Stimulated activated CD8-positive, alpha-beta memory T cell treated with anti-CD3 and anti-CD28 coated beads, Interleukin-15, amount 100 ng/mL, for 1 hour (primary cell): ENCODE results near the gene HSH2D.
A peak's percentile ranks its signal among the peaks of the same experiment; 100 is the strongest.
"Not testable (repeated sequence)": the region's sequence is repeated elsewhere in the genome, so short reads cannot be mapped to it uniquely, and the experiment has no call there.

Source experiments
- DNase-seq: peaks from one replicate; pipeline ENCODE4 v3.0.0-alpha.2; 2020; ENCODE audit warnings: low read depth

Gene HSH2D

DNA sequence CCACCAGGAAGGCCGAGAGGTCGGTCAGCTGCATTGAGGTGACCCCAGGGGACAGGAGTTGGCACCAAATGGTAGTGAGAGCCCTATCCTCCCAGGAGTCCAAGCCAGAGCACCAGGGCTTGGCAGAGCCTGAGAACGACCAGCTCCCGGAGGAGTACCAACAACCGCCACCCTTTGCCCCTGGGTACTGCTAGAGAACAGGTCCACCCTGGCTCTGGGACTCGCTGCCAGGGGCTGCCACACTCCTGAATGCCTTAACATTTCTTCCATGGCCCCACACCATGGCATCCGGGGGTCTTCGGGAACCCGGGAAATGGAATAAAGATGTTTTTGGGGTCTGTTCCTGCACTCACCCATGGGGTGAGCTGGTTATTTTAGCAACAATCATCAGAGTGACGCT lies 14.1 kb downstream of the HSH2D start:
- no peak for DNase-seq

DNA sequence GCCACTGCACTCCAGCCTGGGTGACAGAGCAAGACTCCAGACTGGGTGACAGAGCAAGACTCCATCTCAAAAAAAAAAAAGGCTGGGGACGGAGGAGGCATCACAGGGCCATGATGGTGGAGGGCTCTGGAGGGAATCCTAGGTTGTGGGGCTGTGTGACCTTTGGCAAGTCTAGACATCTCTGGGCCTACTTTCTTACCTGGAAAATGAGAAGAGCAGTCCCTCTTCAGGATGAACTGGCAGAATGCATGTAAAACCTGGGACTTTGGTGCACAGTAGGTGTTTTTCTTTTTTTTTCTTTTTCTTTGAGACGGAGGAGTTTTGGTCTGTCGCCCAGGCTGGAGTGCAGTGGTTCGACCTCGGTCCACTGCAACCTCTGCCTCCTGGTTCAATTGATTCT lies 16.2 kb downstream of the HSH2D start:
- DNase-seq = no peak

- no peak for DNase-seq
Observed at GRCh38 chr19:16160445-16160942, 17.0 kb downstream of the HSH2D start.

GRCh38 chr19:16160943-16161560 lies 17.6 kb downstream of the HSH2D start:
- DNase-seq = no peak

- DNase-seq = no peak
Observed at GRCh38 chr19:16161840-16162239, 18.4 kb downstream of the HSH2D start.

GRCh38 chr19:16164222-16164890 lies 20.9 kb downstream of the HSH2D start:
- DNase-seq = no peak

DNA sequence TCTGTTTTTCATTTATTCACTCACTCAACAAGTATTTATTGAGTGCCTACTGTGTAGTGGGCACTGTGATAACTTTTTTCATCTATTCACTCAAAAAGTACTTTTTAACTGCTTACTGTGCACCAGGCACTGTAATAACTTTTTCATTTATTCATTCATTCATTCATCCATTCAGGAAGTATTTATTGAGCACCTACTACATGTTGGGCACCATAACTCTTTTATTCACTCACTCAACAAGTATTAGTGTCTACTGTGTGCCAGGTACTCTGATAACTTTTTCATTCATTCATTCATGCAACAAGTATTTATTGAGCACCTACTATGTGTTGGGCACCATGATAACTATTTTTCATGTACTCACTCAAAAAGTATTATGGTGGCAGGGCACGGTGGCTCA lies 22.9 kb downstream of the HSH2D start:
- DNase-seq = no peak

- DNase-seq = no peak
Observed at GRCh38 chr19:16167055-16167454, 23.6 kb downstream of the HSH2D start.

- no peak for DNase-seq
Observed at GRCh38 chr19:16168465-16169081, 25.1 kb downstream of the HSH2D start.

- no peak for DNase-seq
Observed at GRCh38 chr19:16170134-16170533, 26.6 kb downstream of the HSH2D start.

GRCh38 chr19:16175954-16176353 lies 32.5 kb downstream of the HSH2D start:
- no peak for DNase-seq

DNA sequence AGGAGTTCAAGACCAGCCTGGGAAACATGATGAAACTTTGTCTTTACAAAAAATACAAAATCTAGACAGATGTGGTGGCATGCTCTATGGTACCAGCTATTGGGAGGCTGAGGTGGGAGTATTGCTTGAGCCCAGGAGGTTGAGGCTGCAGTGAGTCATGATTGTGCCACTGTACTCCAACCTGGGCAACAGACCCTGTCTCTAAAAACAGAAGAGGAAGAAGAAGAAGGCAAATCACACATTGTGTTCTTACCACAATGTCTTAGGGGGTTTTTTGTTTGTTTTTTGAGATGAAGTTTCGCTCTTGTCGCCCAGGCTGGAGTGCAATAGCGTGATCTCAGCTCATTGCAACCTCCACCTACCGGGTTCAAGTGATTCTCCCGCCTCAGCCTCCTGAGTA lies 35.4 kb downstream of the HSH2D start:
- not testable (repeated sequence) for DNase-seq

DNA sequence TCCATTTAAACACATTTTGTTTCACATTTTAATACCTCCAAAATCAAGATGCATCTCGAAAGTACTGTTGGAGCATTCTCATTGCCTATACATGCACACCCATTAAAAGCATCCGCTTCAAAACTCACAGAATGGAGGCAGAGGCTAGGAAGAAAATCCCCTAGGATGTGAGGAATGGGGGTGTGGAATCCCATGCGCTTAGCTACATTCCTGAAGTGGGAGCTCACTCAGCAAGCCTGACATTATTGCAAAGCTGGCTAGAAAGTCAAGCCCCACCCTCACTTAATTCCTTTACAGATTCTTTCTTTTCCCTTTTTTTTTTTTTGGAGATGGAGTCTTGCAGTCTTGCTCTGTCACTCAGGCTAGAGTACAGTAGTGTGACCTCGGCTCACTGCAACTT lies 37.1 kb downstream of the HSH2D start:
- no peak for DNase-seq

- no peak for DNase-seq
Observed at GRCh38 chr19:16184665-16185122, 41.2 kb downstream of the HSH2D start.

GRCh38 chr19:16185123-16185767 lies 41.8 kb downstream of the HSH2D start, which contains the start of gene FAM32A:
FAM32A (plus strand) TSS chr19:16185410; CDS start chr19:16185443, 33 bp downstream.
- DNase-seq = peak; percentile 96

DNA sequence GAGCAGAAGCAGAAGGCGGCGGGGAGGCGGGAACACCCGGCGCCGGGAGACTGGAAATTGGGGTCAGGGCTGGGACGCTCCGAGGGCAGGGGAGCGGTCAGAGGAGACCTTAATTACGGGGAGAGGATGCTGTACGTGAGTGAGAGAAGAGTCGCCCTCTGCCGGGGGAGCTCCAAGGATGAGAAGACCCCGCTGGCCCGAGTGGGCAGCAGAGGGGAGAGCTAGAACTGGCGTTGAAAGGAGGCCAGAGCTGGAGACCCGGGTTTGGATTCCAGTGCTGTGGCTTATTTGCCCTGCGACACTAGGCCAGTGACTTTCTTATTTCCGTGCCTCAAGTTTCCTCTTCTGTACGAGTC lies 42.3 kb downstream of the HSH2D start:
- DNase-seq = peak; percentile 19

DNA sequence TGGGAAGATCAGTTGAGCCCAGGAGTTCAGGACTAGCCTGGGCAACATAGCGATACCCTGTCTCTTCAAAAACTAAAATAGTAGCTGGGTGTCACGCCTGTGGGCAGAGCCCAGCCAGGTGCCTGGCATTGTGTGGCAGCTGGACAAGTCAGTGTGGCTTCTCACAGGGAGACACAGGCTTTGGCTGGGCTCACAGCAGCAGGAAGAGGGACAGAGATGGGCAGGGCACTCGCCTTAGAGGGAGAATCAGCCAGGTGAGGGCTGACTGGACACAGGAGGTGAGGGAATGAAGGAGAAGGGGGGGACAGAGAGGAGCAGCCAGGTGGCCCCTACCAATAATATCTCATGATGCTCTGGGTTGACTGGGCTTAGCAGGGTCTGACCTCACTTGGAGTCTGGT lies 45.0 kb downstream of the HSH2D start:
- DNase-seq = no peak

- DNase-seq = no peak
Observed at GRCh38 chr19:16190198-16190597, 46.7 kb downstream of the HSH2D start.

DNA sequence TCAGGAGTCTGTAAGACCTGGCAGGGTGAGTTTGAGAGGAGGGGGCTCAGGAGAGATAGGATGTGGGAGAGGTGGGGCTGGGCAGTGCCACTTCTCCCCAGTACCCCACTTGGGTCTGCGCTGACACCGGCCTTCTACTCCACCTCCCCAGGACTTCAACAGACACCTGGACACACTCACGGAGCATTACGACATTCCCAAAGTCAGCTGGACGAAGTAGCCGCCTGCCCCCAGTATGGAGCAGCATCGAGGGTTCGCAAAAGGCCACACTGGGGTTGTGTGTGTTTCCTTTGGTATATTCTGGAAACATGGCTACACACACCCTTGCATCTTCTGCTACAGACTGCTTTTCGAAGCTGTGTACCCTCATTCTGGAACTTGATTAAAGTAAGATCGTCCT lies 47.3 kb downstream of the HSH2D start:
- DNase-seq = no peak

DNA sequence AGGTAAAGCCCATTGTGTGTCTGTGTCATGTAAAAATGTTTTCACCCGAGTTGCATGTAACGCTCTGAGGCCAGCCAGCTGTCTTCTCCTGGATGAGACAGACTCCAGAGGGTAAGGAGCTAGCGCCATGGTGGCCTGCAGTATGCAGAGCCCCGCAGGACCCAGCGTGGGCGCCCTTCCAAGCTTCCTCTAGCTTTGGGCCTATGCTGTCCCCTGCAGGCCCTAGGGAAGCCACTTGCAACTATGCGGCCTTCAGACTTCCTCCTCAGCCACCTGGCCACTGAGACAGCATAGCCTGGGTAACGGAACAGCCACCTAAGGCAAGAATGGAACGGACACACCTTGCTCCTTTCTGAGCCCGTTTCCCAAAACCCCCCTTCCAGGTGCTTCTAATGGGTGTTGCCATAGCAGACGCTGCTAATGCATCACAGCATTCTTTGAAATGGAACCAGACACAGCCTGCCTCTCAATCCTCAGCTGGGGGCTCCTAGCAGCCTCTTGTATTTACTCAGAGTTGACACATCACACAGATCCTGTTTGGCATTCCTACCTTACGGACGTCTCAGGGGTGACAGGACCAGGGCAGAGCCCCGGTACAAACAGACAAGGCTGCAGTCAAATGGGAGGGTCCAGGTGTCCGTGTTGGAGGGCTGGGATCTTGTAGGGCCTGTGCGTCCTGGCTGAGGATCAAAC lies 47.9 kb downstream of the HSH2D start:
- no peak for DNase-seq

GRCh38 chr19:16193466-16193865 lies 50.0 kb downstream of the HSH2D start:
- DNase-seq = no peak

DNA sequence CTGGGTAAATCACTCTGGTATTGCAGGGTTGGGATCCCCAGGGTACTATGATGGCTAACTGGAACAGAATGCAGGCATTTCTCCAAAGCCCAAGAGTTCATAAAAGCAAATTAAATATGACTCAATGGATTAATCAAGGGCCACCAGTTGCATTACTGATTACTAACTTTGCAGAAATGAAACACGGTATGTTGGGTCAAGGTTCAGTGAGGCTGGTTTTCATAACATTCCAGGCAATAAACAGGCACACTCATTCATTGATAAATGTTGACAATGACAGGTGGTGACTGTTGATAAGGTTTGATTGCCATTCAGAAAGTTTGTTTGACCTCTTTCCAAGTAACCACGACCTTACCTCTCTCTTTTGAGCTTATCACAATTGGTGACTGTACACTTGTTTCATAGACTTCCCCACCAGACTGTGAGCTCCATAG lies 53.7 kb downstream of the HSH2D start:
- DNase-seq = no peak
